ENCODE results near the gene PROCA1.

Gene PROCA1

DNA sequence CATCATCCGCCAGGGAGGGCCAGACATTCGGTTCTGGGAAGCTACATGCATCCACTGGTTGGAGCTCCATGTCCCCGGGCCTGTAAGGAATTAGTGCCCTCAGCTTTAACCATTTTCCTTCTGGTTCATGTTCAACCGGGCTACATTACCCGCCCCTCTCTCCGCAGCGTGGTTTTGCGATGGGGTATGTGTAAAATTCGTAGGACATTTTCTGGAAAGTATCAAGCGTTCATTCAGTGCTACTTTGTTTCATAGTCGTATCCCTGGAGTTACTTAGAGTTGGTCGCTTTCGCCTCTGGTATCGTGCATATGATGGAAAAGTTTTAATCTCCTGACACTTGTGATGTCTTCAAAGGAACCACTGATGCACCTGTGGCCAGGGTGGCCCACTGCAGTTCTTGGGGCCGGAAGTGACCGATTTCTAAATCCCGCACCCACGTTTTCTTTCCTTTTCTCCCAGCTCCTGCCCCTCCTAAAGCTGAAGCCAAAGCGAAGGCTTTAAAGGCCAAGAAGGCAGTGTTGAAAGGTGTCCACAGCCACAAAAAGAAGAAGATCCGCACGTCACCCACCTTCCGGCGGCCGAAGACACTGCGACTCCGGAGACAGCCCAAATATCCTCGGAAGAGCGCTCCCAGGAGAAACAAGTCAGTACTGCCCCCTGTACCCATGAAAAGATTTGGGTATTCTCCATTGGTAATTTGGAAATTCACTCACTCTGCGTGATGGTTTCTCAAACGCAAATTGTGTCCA, 8.7 kb upstream of the PROCA1 start:
- TF ChIP-seq, protein P1, sequence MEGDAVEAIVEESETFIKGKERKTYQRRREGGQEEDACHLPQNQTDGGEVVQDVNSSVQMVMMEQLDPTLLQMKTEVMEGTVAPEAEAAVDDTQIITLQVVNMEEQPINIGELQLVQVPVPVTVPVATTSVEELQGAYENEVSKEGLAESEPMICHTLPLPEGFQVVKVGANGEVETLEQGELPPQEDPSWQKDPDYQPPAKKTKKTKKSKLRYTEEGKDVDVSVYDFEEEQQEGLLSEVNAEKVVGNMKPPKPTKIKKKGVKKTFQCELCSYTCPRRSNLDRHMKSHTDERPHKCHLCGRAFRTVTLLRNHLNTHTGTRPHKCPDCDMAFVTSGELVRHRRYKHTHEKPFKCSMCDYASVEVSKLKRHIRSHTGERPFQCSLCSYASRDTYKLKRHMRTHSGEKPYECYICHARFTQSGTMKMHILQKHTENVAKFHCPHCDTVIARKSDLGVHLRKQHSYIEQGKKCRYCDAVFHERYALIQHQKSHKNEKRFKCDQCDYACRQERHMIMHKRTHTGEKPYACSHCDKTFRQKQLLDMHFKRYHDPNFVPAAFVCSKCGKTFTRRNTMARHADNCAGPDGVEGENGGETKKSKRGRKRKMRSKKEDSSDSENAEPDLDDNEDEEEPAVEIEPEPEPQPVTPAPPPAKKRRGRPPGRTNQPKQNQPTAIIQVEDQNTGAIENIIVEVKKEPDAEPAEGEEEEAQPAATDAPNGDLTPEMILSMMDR (conservative IDR thresholded peaks at IDR 0.05): peak; percentile 54
- H3K27ac ChIP-seq: peak overlapping the region; percentile 100

DNA sequence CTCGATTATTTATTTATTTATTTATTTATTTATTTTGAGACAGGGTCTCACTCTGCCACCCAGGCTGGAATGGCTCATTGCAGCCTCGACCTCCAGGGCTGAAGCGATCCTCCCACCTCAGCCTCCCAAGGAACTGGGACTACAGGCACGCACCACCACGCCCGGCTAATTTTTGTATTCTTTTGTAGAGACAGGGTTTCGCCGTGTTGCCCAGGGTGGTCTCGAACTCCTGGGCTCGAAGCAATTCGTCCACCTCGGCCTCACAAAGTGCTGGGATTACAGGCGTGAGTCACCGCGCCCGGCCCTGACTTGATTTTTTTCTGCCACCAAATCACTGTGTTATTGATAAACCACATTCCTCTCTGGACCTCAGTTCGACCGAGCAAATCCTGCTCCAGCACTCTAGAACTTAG, 7.3 kb upstream of the PROCA1 start:
- TF ChIP-seq, protein P1 (conservative IDR thresholded peaks at IDR 0.05): no peak
- peak overlapping the region; percentile 100 for H3K27ac ChIP-seq

DNA sequence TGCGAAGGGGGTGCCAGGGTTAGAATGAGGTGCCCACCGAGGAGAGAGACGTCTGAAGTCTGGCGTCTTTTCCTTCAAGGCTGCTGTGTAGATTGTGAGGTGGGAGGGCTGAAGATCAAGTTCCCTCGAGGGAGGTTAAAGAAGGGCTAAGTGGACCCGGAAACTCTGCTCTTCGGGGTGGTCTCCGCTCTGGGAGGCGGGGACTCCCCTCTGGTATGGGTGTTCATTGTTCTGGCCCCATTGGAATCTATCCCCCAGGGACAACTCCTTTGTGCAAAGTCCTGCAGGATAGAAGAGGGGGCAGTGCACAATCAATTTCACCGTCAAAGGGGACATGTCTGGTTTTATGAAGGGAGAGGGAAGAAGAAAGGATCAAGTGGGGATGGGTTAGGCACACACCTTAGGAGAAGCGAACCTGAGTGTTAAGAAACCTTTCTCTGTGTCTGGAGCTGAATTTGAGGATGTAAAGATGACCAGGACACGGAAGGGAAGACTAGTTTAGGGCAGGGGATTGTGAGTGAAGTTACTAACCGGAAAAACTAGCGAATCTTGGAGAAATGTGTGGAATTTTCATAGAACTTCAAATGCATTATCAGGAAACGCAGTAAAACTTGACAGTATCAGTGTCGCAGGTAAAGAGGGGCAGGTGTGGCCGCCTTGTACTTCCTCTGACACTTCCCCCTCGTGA, 6.8 kb upstream of the PROCA1 start:
- peak overlapping the region; percentile 100 for H3K27ac ChIP-seq
- TF ChIP-seq, protein P1 (conservative IDR thresholded peaks at IDR 0.05): no peak

DNA sequence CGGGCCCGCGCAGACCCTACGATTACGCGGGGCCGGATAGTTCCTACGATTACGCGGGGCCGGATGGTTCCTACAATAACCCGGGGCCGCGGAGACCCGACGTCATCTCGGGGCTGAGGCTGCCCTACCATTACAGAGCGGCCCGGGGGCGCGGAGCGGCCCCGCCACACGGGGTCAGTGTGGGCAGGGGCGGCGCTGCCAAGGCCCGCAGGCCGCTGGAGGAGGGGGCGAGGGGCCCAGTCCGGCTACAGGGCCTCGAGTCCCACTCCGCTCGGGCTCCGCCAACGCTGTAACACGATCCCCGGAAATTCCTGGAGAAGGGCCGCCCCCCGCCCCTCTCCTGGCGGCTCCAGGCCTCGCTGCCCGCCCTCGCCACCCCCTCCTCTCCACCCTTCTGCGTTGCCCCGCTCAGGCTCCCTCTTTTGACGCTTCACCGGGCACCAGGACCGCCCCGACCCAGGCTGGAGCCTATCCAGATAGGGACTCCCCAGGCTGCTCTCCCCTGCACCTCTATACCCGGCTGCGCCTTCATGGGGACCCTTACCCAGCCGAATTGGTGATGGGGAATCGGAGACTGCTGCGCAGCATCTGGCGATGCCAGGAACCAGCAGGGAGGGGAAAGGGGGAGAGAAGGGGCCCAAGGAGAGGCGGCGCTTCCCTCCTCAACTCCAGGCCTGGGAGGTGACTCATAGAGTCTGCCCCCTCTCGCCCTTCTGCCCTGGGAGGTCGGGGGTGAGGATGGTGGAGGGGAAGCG, 6.1 kb upstream of the PROCA1 start, which contains the start of gene RAB34:
RAB34 (minus strand) TSS at position 291 of the 755 bp plus-strand sequence. CDS start 602 bp downstream, outside the sequence.
- H3K27ac ChIP-seq: peak within 1 kb of the TSS; percentile 100
- TF ChIP-seq, protein P1 (conservative IDR thresholded peaks at IDR 0.05): no peak

DNA sequence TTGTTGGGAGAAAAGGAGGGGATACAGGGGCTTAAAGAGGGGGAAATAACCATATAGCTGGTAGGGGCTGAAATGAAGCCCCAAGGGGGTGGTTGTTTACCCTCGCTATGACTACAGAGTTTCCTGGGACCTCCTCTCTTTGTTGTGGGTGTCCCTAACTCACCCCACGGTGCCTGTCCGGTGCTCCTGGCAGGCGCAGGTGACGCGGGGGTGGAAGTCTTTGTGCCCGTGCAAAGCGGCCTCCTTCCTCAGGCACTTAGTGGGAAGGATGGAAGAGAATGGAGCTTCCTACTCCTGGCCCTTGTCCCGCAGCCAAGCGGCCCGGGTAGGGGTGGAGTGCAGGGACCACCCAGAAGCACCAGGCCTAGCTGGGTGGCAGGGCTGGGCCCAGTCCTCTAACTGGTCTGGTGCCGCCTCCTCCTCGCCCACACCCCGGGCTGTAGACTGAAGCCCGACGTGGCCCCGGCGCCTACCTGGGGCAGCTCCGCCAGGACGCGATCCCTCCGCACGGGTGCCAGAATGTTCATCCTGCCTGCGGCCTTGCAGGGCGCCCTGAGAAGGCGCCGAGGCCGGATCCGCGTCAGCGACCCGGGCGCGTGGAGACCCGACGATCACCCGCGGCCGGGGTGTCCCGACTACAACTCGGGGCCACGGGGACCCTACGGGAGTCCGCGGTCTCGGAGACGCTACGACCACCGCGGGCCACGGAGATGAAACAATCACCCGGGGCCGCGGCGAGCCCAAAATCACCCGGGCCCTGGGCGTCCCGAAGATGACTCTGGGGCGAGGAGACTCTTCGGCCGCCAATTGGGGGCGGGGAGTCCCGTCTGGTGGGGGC, 5.3 kb upstream of the PROCA1 start:
- TF ChIP-seq, protein P1 (conservative IDR thresholded peaks at IDR 0.05): no peak

DNA sequence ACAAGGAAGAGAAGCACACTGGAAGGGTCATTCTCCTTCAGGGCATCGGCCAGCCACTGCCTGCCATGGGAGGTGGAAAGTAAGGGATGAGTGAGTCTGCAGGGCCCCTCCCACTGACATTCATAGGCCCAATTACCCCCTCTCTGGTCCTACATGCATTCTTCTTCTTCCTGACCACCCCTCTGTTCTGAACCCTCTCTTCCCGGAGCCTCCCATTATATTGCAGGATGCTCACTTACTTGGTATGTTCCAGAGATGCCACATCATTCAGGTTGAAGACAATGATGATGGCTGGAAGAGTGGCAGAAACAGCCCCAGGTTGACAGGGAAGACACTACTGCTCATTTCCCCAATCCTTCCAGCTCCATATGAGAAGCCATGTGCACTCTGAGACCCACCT, 3.5 kb upstream of the PROCA1 start:
- TF ChIP-seq, protein P1 (conservative IDR thresholded peaks at IDR 0.05): no peak
- no peak overlapping the region for H3K27ac ChIP-seq

More for the DNA sequence above, 5.3 kb upstream of the PROCA1 start:
- H3K27ac ChIP-seq: no peak overlapping the region

All from VCaP (cell line).